DMS153 (cell line): Measurements from ENCODE around the gene FOXC2.

ENCODE experiments used
- DNase-seq: peaks from one replicate; lab custom pipeline; 2025; lab: John Stamatoyannopoulos, UW

Gene FOXC2

DNA sequence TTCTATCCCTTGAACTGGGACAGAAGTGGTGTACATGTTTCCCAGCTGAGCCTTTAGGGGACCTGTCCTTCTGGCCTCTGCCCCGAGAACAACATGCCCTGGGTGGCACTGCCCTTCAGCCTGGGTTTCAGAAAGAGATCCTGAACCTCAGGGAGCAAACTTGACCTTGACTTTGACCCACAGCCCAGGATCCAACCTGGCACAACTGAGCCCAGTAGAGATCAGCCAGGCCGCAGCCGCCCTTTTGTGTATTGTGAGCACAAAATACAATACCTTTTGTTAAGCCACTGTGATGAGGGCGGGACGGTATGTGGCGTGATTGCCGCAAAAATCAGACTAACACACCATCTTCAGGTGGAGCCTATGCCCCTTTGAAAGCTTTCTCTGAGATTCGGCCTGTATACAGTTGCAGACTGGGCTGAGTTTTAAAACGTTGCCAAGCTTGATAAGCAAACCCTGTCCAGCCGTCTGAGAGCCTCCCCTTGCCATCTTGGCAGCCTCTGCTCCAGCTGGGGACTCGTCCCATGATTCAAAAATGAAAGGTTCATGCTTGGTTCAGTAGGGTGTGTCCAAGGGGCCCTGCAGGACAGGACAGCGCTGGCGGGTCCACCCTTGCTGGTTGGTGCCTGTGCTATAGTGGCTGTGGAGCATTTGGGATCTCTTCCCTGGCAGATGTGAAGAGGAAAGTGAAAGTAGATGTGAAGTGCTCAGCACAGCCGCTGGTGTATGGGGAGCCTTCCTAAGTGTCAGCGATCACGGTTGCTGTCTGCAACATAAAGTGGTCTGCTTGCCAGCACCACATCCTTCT, 52.0 kb downstream of the FOXC2 start:
- DNase-seq: no peak
